ENCODE data around the gene KIAA2012. TPM values are rescaled to one million over a fixed set of nuclear protein-coding genes. Genes with fewer than 3 reads are reported as not detected.
"Not testable (repeated sequence)": the region's sequence is repeated elsewhere in the genome, so short reads cannot be mapped to it uniquely, and the experiment has no call there.

Gene KIAA2012
- total RNA-seq, 1 donor from 2014 or later = not detected

- DNase-seq (ENCODE audit: low read depth) = no peak
These were observed 43.6 kb downstream of the KIAA2012 start for GRCh38 chr2:202116691-202117090.

DNA sequence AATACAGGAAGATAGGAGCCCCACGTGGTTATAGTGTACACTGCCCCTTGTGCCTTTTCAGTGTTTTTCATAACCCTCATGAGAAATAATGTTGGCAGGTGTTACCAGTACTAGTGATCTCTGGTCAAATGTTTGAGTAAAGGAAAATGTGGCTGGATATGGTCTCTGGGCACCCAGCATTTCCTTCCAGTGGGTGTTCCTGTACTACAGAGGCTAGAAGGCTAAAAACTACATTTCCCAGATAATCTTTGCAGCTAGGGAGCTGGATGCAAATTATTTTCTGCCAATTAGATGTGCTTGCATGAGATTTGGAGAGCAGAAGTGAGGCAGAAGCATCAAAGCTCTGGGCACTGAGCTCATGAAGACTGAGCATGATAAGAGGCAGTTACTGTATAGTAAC lies 45.1 kb downstream of the KIAA2012 start:
- no peak for DNase-seq (ENCODE audit: low read depth)

DNA sequence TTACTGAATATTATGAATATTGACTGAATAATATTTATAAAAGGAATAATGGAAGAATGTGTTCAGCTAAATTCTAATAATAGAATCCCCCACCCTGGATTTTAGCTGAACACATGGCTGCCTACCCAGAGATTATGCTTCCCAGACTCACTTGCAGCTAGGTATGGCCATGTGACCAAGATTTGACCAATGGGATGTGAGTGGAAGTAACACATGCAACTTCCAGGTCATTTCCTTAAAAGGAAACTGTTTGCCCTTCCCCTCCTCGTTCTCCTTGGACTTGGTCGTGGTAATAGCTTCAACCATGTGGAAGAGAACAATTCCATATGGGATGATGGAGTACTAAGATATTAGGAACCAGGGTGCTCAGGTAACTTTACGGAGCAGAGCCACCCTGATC lies 47.8 kb downstream of the KIAA2012 start:
- DNase-seq (ENCODE audit: low read depth) = no peak

- DNase-seq (ENCODE audit: low read depth) = no peak
These were observed 48.6 kb downstream of the KIAA2012 start for GRCh38 chr2:202121532-202122162.

DNA sequence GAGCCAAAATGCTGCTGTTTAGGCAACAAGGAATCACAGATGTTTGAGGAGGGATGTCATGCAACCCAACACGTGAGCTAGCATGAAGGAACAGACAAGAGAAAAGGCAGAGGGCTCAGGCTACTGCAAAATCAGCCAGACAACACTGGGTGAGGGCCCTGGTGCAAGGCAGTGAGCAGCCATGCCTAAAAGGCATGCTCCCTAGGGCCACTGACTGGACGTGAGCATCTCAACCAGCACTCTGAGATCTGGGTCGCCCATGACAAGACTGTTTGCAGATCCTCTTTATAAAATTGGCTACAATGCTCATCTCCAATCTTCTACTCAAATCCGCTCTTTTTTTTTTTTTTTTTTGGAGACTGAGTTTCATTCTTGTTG lies 49.1 kb downstream of the KIAA2012 start:
- DNase-seq (ENCODE audit: low read depth) = no peak

DNA sequence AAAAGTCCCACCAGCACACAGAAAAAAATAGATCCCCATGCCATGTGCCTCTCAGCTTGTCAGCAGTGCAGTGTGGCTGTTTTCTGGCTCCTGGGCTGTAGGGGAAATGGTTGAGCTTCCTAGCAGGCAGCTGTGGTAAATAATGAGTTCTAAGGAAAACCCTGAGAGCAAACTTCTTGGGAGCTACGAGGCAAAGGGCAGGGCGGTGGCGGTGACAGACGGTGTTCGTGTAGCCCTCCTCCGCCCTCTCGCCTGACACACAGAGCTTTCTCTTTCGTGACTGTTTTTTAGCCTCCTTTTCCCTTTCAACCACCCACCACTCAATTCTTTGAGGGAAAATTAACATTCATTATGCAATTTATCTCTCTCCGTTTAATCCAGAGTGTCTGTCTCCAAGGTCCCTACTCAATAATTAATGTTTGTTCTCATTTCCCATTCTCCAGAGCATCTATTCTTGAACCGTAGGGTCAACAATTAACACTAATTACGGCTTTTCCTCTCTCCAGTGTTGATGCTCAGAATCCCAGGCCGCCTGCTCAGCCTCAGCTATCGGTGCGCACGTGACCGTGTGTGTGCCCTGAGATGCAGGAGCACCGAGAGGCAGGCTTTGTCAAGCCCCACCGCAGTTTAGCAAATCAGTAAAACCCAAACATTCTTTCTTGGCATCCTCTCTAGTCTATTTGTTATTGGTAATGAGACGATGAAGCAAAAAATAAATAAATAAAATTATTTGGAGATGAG lies 50.1 kb downstream of the KIAA2012 start:
- DNase-seq (ENCODE audit: low read depth) = no peak

- no peak for DNase-seq (ENCODE audit: low read depth)
These were observed 51.2 kb downstream of the KIAA2012 start for GRCh38 chr2:202124286-202124685.

DNA sequence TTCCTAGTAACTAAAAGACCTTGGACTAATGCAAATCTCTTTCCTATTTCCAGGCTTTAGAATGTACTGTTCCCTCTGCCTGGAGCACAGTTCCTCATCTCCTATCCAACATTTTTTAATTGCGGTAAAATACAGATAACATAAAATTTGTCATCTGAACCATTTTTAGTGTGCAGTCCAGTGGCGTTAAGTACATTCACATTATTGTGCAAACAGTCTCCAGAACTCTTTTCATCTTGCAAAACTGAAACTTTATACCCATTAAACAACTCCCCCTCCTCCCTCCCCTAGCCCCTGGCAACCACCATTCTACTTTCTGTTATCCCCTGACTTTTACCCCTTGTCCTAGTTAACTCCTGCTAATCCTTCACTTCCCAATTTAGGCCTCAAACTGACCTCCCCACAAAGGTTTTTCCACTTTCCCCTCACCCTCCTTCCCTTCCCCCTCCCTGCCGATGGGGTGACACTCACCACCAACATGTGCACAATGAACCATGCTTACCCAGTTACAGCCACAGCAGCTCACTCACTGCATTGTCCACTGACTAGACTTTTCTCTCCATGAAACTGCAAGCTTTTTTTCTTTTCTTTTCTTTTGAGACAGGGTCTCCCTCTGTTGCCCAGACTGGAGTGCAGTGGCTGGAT lies 54.8 kb downstream of the KIAA2012 start:
- no peak for DNase-seq (ENCODE audit: low read depth)

DNA sequence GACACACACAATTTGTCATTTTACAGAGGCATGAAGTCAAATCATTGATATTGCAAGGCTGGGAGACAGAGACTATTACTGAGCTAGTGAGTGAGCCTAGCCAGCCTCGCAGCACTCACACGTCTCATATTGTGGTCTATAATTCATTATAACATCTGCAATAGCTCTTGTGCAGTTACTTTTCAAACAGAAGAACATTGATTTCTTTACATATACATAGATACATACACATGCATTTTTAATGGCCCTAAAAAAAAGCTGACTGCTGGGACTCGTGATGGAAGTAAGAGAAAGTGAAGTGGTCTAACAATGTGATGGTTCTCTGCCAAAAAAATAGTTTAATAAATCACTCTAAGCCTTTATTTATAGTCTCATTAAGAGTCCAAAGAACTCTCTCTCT lies 56.8 kb downstream of the KIAA2012 start:
- DNase-seq (ENCODE audit: low read depth) = no peak

GRCh38 chr2:202133200-202133908 lies 60.3 kb downstream of the KIAA2012 start:
- no peak for DNase-seq (ENCODE audit: low read depth)

DNA sequence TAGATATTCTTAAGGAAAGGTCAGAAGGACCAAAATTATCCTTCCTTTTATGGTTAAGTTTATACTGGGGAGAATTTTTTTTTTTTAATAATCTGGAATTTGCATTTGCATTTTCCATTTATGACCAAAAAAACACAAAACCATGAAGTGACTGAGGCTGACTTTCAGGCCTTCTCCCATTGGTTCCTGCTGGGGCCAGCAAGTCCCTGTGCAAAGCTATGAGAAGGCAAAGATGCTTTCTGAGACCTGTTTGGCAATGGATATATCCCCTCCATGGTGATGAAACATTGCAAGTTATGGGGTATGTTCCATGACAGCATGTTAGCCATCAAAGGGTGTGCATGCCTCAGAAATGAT lies 60.8 kb downstream of the KIAA2012 start:
- no peak for DNase-seq (ENCODE audit: low read depth)

- DNase-seq (ENCODE audit: low read depth) = peak; percentile 94
These were observed 62.2 kb downstream of the KIAA2012 start for GRCh38 chr2:202135091-202135874.

- not testable (repeated sequence) for DNase-seq (ENCODE audit: low read depth)
These were observed 63.0 kb downstream of the KIAA2012 start for GRCh38 chr2:202136039-202136438.

DNA sequence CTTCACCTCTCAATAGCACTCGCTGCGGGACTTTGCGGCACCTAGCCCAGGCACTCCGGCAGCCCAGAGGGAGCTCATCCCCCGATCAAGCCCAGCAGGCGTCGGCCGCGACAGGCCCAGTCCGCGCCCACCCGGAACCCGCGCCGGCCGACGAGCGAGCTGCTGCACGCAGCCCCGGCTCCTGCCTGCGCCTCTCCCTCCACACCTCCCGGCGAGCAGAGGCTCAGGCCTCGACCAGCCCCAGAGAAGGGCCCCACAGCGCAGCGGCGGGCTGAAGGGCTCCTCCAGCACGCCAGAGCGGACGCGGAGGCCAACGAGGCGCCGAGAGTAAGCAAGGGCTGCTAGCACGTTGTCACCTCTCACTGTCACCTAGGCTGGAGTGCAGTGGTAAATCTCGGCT lies 63.5 kb downstream of the KIAA2012 start:
- DNase-seq (ENCODE audit: low read depth) = no peak

DNA sequence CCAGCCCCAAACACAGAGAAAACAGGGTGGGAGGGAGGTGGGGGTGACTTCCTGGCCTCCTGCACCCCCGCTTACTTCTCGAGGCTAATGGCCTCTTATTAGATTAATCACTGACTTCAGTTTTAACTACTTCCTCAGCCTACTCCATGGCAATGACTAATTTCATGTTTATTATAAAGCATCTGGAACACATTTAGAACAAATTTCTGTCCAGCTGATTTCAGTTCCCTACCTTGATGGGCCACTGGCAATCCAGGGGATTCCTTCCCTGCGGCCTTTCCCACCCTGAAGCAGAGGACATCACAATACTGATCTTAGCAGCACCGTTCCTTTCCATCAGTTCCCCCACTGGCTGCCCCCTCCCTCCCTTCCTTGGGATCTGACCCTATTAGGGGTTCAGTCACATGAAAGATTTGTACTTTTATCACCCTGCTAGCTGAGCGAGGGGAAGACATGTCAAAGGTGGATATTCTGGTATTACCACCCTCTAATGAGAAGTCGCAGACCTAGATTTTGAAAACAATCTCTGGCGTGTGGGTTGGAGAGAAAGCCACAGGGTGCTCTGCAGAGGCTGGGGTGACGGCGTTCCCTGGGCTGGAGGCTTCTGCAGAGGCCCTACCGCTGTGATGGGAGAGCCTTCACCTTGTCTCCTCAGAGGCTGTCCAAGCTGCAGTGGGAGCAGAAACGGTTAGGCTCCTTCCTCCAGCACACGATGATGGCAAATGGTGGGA lies 67.6 kb downstream of the KIAA2012 start:
- DNase-seq (ENCODE audit: low read depth) = peak; percentile 16

- DNase-seq (ENCODE audit: low read depth) = no peak
These were observed 68.4 kb downstream of the KIAA2012 start for GRCh38 chr2:202141329-202141947.

DNA sequence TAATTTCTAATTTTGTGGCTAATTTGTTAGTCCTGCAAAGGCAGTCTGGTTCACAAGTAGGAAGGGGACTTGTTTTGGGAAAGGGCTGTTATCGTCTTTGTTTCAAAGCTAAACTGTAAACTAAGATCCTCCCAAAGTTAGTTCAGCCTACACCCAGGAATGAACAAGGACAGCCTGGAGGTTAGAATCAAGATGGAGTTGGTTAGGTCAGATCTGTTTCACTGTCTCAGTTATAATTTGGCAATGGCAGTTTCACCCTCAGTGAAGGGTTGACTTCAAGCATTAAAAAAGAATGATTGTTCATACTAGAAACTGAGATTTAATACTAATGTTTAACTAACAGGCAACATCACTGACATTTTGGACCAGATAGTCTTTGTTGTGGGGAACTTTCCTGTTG lies 69.5 kb downstream of the KIAA2012 start:
- no peak for DNase-seq (ENCODE audit: low read depth)

DNA sequence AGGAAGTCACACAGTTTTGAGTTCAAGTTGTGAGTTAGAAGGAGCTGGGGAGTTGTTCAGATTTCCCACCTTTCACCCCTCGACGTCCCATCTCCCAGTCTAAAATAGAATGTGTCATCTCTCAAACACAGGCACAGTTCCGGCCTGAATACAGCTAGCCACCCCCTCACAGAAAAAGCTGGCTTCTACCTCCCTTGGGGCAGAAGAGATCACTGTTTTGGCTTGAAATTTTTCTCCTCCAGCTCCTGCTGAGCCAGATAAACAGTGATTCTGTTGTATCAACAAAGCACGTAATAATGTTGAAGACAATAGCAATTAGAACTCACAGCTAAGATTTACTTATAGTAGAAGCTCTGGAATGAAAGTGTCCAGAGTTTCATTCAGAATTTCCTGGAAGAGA lies 74.7 kb downstream of the KIAA2012 start:
- no peak for DNase-seq (ENCODE audit: low read depth)

GRCh38 chr2:202148515-202149154 lies 75.6 kb downstream of the KIAA2012 start:
- no peak for DNase-seq (ENCODE audit: low read depth)

DNA sequence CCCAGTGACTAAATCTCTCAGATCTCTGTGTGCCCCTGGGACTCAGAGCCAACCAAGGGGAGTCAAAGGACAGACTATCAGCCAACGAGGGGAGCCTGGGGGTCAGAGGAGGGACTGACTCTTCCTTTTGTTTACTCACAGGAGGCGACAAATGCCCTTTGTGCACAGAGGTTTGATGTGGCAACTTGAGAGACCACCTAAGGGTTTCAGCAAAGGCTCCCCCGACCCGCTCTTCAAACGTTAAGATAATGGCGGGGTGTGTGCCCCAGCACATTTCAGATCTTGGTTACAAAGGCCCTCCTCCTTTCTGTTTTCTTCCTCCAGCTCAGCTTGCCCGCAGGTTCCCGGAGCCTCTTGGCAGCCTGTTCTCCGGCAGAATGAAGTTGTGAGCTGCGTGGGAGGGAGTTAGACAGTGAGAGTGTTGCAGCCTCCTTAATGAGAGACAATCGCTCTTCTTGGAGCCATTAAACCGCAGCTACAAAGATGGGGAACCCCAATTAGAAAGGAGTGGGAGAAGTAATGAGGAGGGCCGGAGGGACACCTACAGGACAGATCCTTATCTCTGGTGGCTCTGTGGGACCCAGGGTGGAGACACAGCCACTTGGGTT lies 76.2 kb downstream of the KIAA2012 start:
- peak; percentile 31 for DNase-seq (ENCODE audit: low read depth)

Data from renal cortical epithelial cell (primary cell).